Measurements from ENCODE around the gene ERC2. TPM values are rescaled to one million over a fixed set of nuclear protein-coding genes. Genes with fewer than 3 reads are reported as not detected.

The ERC2 gene
- total and polyA plus RNA-seq, 2 of the 8 experiments (the other 6 are each of a cell fraction or from before 2014, with no cell fraction given) = 16.4 to 22.8 TPM

- Histone ChIP-seq H3K9ac (replicated peaks in 1 of 4; ENCODE audit: extremely low read depth in 1 of 4, low read depth in 3 of 4, low read length in 3 of 4) (no peak overlapping the region), H2AK5ac (ENCODE audit: low read depth, low read length) (no peak overlapping the region), H2BK20ac (ENCODE audit: low read length) (no peak overlapping the region), H4K8ac (ENCODE audit: extremely low read depth, insufficient read depth, low read length) (no peak overlapping the region), H3K23me2 (ENCODE audit: low read depth, low read length) (no peaks in the 10 kb centered on the region; the same call in 1 of the 2 replicates), H3K4me1 (replicated peaks in 1 of 4; ENCODE audit: control insufficient read depth in 3 of 4, insufficient read depth in 4 of 4, low read length in 3 of 4) (no peaks in the 10 kb centered on the region), H4K5ac (ENCODE audit: insufficient read length, low read depth, low read length) (no peak overlapping the region), H3K4me3 (ENCODE audit: extremely low read depth in 1 of 4, insufficient read depth in 2 of 4, low read depth in 3 of 4, low read length in 4 of 4) (no peak overlapping the region), H2BK120ac (replicated peaks; ENCODE audit: low read depth, low read length) (no peak overlapping the region), H4K91ac (replicated peaks; ENCODE audit: insufficient read length, low read length) (no peak overlapping the region), H2BK5ac (ENCODE audit: low read depth, low read length) (no peak overlapping the region), H2BK12ac (ENCODE audit: low read depth, low read length) (no peak overlapping the region), H3K27me3 (replicated peaks in 1 of 4; ENCODE audit: control insufficient read depth in 3 of 4, extremely low read depth in 1 of 4, insufficient read depth in 3 of 4, low read length in 3 of 4) (0 out of 7 replicates have a peak, but pooled peaks cover 0 to 2% (median 0%) of the 10 kb centered on the region in 4 experiments), H3K4ac (replicated peaks; ENCODE audit: insufficient read length, low read depth, low read length) (no peak overlapping the region), H3K23ac (ENCODE audit: insufficient read length) (no peak overlapping the region), H3K79me1 (ENCODE audit: low read depth, low read length) (no peaks in the 10 kb centered on the region), H3K79me2 (ENCODE audit: control insufficient read depth in 1 of 2, insufficient read depth in 2 of 2, low read length in 2 of 2) (no peaks in the 10 kb centered on the region), H3K14ac (ENCODE audit: insufficient read length) (no peak overlapping the region), H3K9me3 (ENCODE audit: insufficient read depth in 2 of 2, low read depth in 1 of 2, low read length in 1 of 2) (no peaks in the 10 kb centered on the region), H2BK15ac (ENCODE audit: low read length) (no peak overlapping the region), H3K4me2 (ENCODE audit: insufficient read depth in 1 of 2, low read depth in 2 of 2, low read length in 2 of 2) (no peak overlapping the region), H2AFZ (ENCODE audit: low read length) (no peak overlapping the region), H4K20me1 (replicated peaks in 1 of 2; ENCODE audit: control insufficient read depth in 1 of 2, insufficient read depth in 2 of 2, low read length in 2 of 2) (no peaks in the 10 kb centered on the region), H3K27ac (ENCODE audit: low read depth, low read length) (no peak overlapping the region), H3K56ac (replicated peaks; ENCODE audit: insufficient read length, low read depth, low read length) (no peak overlapping the region), H3K36me3 (ENCODE audit: control insufficient read depth in 2 of 4, insufficient read depth in 4 of 4, low read length in 3 of 4) (no peaks in the 10 kb centered on the region), H3K18ac (ENCODE audit: extremely low read depth, low read length) (no peak overlapping the region)
- FAIRE-seq (no peak), DNase-seq (ENCODE audit: low read depth in 1 of 2, low spot score in 2 of 2) (no peak)
- POLR2A ChIA-PET (ENCODE audit: partially characterized antibody) = no interaction called here
- TF ChIP-seq SIN3A (conservative IDR thresholded peaks at IDR 0.05 in 1 of 2, IDR thresholded peaks at IDR 0.05 in 1 of 2; ENCODE audit: low read depth in 1 of 2, low read length in 2 of 2) = no peak
- TF ChIP-seq CREB1 (IDR thresholded peaks at IDR 0.05) = no peak
- no peak for TF ChIP-seq POLR2A (IDR thresholded peaks at IDR 0.05; ENCODE audit: control extremely low read depth in 1 of 2, low read depth in 2 of 2, low read length in 2 of 2)
- TF ChIP-seq HDAC6 (IDR thresholded peaks at IDR 0.05; ENCODE audit: low read depth, low read length) = no peak
- no peak for TF ChIP-seq ZNF274 (IDR thresholded peaks at IDR 0.05; ENCODE audit: borderline replicate concordance, extremely low read depth, low read length)
- no peak for TF ChIP-seq JUN (IDR thresholded peaks at IDR 0.05; ENCODE audit: low read depth, low read length)
- TF ChIP-seq HDAC2 (IDR thresholded peaks at IDR 0.05; ENCODE audit: borderline replicate concordance in 1 of 2, low read depth in 2 of 2, low read length in 2 of 2) = no peak
- TF ChIP-seq KDM5A (IDR thresholded peaks at IDR 0.05; ENCODE audit: low read length) = no peak
- no peak for TF ChIP-seq BACH1 (IDR thresholded peaks at IDR 0.05; ENCODE audit: low read length)
- TF ChIP-seq CHD1 (IDR thresholded peaks at IDR 0.05; ENCODE audit: low read depth, low read length) = no peak
- no peak for TF ChIP-seq POU5F1 (IDR thresholded peaks at IDR 0.05; ENCODE audit: low read depth, low read length)
- TF ChIP-seq RAD21 (IDR thresholded peaks at IDR 0.05 in 1 of 2, conservative IDR thresholded peaks at IDR 0.05 in 1 of 2; ENCODE audit: low read depth in 2 of 2, low read length in 2 of 2) = no peak
- no peak for TF ChIP-seq CTBP2 (IDR thresholded peaks at IDR 0.05; ENCODE audit: borderline replicate concordance, insufficient read depth, insufficient read length, low read length)
- CTCF ChIA-PET (ENCODE audit: partially characterized antibody) = no interaction called here
- 74% methylated on average over 4 of the region's 4 CpGs; no CpG with 5 or more reads in 1 of the 2 experiments for WGBS, 2 experiments (ENCODE audit: extremely low coverage in 1 of 2, insufficient coverage in 1 of 2, insufficient read length in 1 of 2, insufficient replicate concordance in 2 of 2, low coverage in 1 of 2, low lambda C conversion rate in 2 of 2, missing lambda C conversion rate in 1 of 2)
These were observed 284.7 kb downstream of the ERC2 start for GRCh38 chr3:56183529-56183928.

All from H1 (cell line).